DOHH2 (cell line): ENCODE data around the gene COX5A.

Experiments
- CTCF ChIP-seq: fragments of 200-600 bp; sonication (generic); IDR thresholded peaks from one replicate; pipeline ENCODE4 v1.5.1; 2014; ENCODE audit warnings: antibody characterized with exemption, mild to moderate bottlenecking, low read depth, low read length; ENCODE audit not compliant: poor library complexity, severe bottlenecking
- EZH2phosphoT487 ChIP-seq: fragments of 200-600 bp; sonication (generic); IDR thresholded peaks from 2 replicates; pipeline ENCODE4 v1.6.1; 2017; ENCODE audit warnings: borderline replicate concordance, mild to moderate bottlenecking, antibody characterized with exemption, low read length, moderate library complexity, mixed read lengths

GRCh38 chr15:74884428-74885223, 53.2 kb downstream of the COX5A start:
- TF ChIP-seq CTCF, result no peak
- no peak for TF ChIP-seq EZH2phosphoT487
